NCI-H460 (cell line): ENCODE measurements around the gene CYP2W1. TPM values are rescaled to one million over a fixed set of nuclear protein-coding genes. Genes with fewer than 3 reads are reported as not detected.
"Not testable (repeated sequence)": the region's sequence is repeated elsewhere in the genome, so short reads cannot be mapped to it uniquely, and the experiment has no call there.

Source experiments
- DNase-seq: peaks from one replicate; pipeline ENCODE4 v3.0.0-alpha.2; 2016; ENCODE audit warnings: low read depth; ENCODE audit errors: extremely low read depth
- total RNA-seq: library from RNA; depleted of rRNA; stranded (reverse); fragments of >200 nt; shearing (Covaris generic); gene quantifications from 2 replicates; pipeline ENCODE4 v1.2.3, GENCODE V29; 2014

Gene CYP2W1
- total RNA-seq, 1 experiment from 2014 or later: 0.05 TPM

DNA sequence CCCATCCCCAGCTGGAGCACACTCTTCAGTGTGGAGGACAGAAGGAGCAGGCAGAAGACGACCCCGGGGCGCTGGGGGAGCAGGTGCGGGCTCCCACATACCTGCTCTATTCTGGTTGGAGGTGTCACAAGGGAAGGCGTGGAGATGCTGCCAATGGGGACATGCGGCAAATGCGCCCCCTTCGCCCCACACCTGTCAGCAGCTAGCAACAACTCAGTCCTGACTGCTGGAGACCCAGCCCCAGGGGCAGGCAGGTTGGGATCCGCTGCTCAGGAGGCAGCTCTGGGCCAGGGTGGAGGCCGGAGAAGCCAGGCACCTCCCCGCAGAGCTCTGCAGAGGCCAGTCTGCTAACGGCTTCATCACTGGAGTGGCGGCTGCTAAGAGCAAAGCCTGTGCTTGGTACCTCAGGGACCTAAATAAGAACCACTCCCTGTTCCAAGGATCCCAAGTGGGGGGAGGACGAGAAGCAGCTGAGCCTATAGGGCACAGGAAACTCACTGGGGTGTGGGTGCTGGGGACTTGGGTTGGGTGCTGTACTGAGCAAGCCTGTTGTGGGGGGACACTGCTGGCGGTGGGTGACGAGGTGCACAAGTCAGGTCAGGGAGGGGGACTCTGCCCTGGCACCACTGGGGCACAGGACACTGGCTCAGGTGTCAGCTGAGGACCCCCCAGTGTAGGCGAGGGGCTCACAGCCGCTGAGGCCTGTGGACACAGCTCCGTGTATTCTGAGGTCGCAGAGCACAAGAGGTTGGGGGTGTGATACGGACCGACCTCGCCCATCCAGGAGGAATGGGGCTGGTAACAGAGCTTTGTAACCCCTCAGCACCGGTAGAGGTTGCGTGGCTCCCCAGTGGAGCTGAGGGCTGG lies 42.1 kb downstream of the CYP2W1 start:
- DNase-seq: no peak

DNA sequence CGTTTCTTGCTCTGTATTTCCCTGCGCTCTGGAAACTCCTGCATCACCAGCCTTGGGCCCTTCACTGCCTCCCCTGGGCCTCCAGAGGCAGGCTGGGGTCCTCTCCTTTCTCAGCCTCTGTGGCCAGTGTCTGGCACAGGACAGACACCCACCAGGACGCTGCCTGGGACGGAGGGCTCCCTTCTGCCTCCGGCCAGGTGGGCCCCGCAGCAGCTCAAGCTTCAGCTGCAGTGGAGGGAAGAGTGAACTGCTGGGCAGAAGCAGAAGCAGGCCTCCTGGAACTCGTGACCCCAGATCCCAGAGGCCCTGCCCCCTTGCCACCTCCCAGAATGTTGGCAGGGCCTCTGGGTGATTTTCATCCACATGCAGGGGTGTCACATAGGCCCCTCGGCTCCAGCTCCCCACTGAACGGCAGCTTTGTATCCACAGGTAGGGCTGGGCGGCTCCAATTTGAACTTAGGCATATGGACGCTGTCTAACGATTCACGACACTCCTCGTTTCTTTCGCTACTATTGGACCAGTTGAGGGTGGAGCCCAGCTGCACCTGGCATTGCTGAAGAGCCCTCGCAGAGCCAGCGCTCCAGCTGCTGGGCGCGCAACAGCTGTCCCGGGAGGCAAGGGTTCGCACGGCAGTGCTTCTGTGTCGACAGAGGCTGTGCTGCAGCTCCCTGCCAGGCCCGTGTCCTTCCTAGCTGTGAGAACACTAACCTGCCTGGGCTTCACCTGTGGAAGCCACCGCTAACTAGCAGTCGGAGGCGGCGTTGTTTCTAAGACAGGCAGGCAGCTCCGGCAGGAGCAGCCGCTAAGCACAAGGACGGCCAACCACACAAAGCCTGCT lies 43.0 kb downstream of the CYP2W1 start:
- no peak for DNase-seq

DNA sequence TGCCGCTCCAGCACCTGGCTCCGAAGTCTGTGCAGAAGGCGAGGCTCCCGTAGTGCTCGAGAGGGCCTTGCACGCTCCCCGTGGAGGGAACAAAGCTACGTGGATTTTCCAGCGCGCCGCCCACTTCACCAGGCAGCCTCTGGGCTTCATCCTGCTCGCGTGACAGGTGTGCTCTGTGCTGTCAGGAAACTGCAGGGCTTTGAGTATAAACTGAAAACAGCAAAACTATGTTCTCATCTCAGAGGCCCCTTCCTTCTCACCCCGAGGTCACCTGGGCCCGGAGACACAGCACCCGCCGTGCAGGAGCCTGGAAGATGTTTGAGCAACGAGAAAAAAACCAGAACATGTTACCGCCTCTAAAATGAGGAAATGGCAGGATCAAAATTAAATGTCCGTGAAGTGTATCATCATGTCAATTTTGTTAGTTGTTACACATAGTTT lies 43.8 kb downstream of the CYP2W1 start:
- DNase-seq: no peak

DNA sequence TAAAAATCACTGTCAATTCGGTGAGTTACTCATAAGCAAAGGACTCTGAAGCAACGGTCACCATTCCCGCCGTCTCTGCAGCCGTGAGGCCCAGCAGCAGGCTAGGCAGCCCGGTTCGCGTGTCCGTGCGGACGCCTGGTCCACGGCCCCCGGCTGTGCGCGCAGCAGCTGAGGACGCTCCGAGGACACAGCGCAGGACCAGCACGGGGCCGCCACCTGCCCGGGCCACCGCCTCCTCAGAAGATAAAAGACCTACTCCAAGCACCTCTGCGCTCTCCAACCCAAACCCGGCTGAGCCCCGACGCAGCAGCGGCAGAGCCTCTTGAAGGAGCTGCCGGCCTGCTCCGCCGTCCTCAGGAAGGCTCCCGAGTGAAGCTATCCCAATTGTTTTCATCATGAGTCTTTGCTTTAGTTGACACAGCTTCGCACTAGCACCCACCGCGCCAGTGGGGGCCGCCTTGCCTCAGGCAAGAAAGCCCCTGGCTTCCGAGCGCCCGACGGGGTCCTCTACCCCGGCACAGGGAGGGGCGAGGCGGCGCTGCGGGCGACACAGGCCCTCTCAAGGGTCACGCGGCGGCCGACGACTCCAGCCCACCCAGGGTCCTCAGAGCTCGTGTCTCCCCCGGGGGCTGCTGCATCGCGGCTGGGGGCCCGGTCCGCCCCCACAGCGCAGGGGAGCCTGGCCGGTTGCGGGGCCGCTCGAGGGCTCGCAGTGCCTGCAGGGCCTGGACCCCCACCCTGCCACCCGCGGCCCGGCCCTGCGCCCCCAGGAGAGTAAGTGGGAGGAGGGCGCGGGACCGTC lies 44.5 kb downstream of the CYP2W1 start:
- DNase-seq: no peak

DNA sequence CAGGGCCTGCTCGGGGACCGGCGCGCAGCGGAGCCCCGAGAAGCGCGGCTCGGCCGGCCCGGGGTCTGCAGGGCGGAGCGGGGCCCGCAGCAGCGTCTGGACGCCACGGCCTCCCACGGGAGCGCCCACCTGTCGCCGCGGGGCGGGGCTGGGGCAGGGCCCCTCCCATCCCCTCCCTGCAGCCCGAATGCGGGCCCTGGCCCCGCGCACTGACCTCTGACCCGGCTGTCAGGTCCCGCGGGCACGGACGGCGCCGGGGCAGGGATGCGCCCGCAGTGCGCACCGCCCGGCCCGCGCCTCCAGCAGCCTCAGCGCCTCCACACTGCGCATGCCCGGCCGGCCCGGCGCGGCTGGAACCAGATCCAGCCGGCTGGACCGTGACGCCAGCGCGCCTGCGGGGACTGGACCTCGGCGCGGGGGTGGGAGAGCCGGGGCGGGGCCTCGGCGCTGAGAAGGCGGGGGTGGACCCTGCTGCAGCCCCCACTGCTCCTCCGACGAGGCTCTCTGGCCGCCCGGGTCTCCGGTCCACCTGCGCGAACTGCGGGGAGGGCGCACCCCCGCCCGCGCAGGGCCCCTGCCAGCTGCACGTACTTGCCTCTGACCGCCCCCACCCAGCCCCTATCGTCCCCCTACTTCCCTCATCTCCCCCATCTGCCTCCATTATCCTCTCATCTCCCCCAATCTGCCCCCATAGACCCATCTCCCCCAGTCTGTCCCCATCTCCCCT lies 45.2 kb downstream of the CYP2W1 start:
- peak; percentile 82 for DNase-seq

DNA sequence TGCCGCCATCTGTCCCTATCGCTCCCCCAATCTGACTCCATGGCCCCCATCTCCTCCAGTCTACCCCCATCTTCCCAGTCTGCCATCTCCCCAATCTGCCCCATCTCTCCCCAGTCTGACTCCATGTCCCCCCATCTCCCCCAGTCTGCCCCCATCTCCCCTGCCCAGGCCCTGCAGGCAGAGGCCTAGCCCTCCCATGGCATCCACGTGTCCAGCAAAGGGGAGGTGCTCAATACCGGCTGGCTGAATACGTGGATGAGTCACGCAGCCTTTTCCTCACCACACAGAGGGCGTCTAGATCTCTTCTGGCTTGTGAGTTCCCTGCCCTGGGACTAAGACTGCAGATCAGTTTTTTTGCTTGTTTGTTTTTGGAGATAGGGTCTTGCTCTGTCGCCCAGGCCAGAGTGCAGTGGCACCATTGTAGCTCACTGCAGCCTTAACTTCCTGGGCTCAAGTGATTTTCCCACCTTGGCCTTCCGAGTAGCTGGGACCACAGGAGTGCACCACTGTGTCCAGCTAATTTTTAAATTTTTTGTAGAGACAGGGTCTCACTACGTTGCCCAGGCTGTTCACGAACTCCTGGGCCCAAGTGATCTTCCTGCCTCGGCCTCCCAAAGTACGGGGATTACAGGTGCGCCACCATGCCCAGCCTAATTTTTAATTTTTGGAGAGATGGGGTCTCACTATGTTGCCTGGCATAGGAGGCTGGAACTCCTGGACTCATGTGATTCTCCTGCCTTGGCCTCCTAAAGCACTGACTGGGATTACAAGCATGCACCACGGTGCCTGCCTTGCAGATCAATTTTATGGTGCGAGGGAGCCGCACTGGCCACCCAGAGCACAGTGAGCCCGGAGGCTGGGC lies 46.0 kb downstream of the CYP2W1 start:
- peak; percentile 86 for DNase-seq

DNA sequence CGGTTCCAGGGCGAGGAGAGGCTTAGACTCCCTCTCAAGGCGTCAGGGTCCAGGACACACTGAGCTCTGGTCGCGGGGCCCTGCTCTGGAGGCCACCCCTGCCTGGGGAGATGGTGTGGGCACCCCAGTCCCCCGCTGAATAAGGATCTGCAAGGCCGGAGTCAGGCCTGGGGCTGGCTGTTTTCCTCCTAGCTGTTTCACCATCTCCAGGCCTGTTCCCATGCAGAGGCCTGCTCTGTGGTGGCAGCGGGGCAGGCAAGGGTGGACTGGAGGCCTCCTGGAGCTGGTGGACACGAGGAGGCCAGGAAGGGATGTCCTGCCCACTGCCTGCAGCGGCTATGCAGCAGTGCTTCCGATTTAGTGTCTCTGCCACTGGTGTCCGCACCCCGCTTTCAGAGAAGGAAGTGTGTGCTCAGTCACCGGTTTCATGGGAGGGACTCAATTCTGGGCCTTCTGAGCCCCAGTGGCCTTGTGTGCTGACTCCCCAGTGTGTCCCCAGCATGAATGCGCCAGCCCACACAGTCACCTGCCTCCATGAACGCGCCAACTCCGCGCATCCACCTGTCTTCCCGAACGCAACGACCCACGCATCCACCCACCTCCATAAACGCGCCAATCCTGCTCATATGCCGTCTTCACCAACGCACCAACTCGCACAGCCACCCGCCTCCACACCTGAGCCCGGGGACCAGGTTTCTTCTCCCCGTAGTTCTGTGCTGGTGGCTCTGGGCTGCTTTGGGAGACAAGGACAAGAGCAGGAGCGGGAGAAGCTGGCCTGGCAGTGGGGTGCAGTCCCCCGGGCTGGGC lies 46.9 kb downstream of the CYP2W1 start:
- DNase-seq: no peak

DNA sequence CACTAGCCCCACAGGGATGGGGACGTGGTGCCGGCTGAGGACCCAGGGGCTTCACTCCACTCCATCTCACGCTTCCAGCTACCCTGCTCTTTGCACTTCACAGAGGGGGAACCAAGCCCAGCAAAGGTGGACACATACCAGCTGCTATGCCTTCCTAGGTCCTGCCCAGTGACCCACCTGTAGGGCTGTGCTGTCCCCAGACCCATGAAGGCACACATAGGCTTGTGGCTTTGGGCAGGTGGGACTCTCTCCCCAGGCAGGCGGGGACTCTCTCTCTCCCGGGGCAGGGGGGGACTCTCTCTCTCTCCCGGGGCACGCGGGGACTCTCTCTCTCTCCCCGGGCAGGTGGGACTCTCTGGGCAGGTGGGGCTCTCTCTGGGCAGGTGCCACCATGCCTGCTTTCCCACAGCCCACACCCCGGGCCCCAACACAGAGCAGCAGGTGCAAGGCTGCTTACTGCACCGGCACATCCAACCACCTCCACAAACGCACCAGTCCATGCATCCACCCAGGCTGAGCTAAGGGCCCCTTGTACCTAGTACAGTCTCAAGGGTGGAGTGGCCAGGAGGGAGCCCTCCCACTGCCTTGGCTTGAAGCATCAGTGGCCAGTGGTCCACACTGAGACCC lies 47.6 kb downstream of the CYP2W1 start:
- no peak for DNase-seq

DNA sequence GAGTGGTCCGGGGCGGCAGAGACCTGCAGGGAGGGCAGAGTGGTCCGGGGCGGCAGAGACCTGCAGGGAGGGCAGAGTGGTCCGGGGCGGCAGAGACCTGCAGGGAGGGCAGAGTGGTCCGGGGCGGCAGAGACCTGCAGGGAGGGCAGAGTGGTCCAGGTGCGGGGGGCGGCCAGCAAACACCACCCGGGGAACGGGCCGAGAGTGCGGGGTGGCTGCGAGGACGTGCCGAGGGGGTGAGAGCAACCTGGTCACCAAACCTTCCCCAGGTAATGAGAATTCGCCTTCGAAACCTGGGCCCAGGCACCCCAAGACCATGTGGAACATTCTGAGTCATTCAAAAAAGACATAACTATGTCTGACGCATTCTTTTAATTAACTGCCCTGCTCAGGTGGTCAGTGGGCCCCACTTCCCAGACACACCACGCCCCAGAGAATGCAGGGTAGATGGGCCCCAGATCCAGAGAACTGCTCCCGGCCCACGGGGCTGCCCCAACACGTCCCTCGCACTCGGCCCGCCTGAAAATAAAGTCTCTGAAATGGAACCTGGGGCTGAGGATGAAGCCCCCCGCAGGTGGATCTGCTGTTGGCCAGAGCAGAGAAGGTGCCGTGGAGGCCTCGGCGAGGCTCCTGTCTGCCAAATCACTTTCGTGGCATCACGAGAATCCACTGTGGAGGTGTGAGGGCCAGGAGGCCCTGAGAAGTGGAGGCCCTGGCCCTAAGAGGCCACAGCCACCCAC lies 48.9 kb downstream of the CYP2W1 start:
- DNase-seq: no peak

DNA sequence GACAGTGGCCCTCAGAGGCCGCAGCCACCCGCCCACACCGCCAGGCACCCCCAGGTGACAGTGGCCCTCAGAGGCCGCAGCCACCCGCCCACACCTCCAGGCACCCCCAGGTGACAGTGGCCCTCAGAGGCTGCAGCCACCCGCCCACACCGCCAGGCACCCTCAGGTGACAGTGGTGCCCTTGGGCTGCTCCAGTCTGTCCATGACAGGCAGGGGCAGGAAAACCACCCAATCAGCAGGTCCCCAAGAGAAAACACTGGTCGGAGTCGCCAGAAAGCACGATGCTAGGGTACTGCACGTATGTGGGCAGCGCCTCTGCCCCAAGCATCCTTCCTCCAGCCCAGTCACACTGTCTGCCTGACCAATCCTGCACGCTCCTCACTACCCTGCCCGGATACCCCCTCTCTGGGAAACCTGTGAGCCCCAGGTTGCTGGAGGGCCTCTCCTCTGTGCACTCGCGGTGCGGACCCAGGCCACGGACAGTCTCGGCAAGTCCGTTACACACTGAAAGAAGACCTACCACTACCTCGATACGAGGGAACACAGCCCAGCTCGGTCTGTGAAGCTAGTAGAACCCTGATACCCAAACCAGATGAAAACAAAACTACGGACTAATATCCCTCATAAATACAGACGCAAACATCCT lies 49.7 kb downstream of the CYP2W1 start:
- no peak for DNase-seq

DNA sequence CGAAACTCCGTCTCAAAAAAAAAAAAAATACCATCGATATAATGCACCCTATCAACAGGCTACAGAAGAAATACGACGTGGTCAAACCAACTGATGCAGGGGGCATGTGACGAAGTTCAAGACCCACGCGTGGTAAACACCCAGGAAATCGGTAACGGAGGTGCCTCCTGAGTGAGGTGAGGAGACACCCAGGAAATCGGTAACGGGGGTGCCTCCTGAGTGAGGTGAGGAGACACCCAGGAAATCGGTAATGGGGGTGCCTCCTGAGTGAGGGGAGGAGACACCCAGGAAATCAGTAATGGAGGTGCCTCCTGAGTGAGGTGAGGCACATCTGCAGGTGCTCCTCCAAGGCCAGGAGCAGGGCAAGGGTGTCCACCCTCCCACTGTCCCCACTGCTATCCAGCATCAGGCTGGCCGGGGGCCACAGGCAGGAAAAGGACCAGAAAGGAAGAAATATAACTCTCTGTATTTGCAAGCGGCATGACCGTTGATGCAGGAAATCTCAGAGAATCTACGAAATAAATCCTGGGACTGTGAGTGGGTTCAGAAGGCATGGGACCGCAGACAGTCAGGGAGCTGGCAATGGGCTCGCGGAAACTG lies 50.7 kb downstream of the CYP2W1 start:
- no peak for DNase-seq

DNA sequence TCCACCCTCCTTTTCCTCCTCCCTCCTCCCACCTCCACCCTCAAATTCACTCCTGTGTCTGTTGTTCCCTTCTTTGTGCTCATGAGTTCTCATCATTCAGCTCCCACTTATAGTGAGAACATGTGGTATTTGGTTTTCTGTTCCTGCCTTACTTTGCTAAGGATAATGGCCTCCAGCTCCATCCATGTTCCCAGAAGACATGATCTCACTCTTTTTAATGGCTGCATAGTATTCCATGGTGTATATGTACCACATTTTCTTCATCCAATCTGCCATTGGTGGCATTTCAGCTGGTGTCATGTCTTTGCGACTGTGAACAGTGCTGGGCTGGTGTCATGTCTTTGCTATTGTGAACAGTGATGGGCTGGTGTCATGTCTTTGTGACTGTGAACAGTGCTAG lies 51.8 kb downstream of the CYP2W1 start:
- DNase-seq: not testable (repeated sequence)

DNA sequence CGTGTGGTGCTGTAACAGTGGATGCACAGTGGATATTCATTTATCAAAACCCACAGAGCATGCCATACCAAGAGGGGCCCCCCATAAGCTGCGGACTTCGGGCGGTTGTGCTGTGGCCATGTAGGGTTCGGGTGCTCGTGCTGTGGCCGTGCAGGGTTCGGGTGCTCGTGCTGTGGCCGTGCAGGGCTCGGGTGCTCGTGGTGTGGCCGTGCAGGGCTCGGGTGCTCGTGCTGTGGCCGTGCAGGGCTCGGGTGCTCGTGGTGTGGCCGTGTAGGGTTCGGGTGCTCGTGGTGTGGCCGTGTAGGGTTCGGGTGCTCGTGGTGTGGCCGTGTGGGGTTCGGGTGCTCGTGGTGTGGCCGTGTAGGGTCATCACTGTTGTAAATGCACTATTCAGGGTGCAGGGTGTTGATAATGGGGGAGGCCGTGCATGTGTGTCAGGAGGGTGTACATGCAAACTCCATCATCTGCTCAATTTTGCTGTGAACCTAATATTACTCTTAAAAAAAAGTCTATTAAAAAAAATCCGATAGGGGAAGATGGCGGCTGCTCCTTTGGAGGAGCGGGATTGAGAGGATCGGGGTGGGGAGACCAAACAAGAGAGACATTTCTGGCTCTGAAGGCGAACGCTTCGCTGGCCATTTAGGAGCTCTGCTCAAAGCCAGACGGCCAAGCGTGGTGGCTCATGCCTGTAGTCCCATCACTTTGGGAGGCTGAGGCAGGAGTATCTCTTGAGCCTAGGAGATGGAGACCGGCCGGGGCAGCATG lies 53.4 kb downstream of the CYP2W1 start:
- not testable (repeated sequence) for DNase-seq
